ENCODE measurements around the gene CCDC106.

CCDC106 gene

DNA sequence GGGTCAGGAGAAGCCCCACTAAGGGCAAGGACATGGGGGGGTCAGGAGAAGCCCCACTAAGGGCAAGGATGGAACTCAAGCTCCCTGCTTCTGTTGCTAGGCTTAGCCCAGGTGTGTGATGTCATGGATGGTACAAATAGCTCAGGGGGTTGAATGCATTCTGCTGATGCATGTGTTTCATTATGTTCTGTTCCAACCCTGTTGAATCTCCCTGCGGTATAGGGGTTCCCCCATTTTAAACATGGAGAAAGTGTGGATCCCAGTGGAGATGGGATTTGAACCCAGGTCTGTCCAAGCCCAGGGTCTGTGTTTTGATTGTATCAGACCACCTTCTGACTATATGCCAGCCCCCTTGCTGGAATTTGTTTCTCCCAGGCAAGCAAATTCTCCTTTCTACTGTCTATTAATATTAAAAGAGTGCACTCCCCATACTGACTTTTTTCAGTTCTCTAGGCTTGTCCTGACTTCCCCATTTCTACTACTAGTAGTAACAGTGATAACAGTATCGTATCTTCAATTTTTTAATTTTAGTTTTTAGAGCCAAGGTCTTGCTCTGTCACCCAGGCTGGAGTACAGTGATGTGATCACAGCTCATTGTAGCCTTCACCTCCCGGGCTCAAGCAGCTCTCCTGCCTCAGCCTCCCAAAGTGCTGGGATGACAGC lies 35.9 kb upstream of the CCDC106 start:
- H3K79me2 ChIP-seq (ENCODE audit: insufficient read depth, low read length) = no peaks in the 10 kb centered on the region
- no peak for TF ChIP-seq EZH2 (IDR thresholded peaks at IDR 0.05; ENCODE audit: borderline replicate concordance, low read length)
- TF ChIP-seq, protein P1, sequence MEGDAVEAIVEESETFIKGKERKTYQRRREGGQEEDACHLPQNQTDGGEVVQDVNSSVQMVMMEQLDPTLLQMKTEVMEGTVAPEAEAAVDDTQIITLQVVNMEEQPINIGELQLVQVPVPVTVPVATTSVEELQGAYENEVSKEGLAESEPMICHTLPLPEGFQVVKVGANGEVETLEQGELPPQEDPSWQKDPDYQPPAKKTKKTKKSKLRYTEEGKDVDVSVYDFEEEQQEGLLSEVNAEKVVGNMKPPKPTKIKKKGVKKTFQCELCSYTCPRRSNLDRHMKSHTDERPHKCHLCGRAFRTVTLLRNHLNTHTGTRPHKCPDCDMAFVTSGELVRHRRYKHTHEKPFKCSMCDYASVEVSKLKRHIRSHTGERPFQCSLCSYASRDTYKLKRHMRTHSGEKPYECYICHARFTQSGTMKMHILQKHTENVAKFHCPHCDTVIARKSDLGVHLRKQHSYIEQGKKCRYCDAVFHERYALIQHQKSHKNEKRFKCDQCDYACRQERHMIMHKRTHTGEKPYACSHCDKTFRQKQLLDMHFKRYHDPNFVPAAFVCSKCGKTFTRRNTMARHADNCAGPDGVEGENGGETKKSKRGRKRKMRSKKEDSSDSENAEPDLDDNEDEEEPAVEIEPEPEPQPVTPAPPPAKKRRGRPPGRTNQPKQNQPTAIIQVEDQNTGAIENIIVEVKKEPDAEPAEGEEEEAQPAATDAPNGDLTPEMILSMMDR (IDR thresholded peaks at IDR 0.05; ENCODE audit: low read length) = no peak
- no peak overlapping the region for H3K4me2 ChIP-seq (ENCODE audit: low read length)

DNA sequence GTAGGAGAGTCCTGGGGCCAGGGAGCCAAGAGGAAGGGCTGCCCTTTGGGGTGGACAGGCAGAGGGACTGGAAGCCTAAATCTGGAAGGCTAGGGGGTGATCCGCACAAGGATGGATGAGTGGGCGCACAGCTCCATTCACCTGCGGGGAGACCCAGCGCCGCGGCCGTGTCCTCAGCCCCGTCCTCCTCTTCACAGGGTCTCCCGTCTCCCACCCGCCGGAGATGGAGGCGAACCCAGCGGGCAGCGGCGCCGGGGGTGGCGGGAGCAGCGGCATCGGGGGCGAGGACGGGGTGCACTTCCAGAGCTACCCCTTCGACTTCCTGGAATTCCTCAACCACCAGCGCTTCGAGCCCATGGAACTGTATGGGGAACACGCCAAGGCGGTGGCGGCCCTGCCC lies 34.6 kb upstream of the CCDC106 start:
- no peak overlapping the region for H3K27ac ChIP-seq (ENCODE audit: low read depth, low read length, poor library complexity, severe bottlenecking)
- H2AFZ ChIP-seq (ENCODE audit: low read length) = no peak overlapping the region
- no peak overlapping the region for H3K9ac ChIP-seq (ENCODE audit: low read length)
- H3K9me3 ChIP-seq (ENCODE audit: low read length) = no peaks in the 10 kb centered on the region
- no peaks in the 10 kb centered on the region for H3K27me3 ChIP-seq (ENCODE audit: insufficient read depth, low read length)
- no peak overlapping the region for H3K4me3 ChIP-seq (ENCODE audit: low read depth, low read length, poor library complexity, severe bottlenecking)
- no peaks in the 10 kb centered on the region for H3F3A ChIP-seq (ENCODE audit: insufficient read depth, low read length)
- H3K4me2 ChIP-seq (ENCODE audit: low read length) = no peak overlapping the region
- no peaks in the 10 kb centered on the region for H3K79me2 ChIP-seq (ENCODE audit: insufficient read depth, low read length)
- TF ChIP-seq, protein P1 (IDR thresholded peaks at IDR 0.05; ENCODE audit: low read length) = no peak
- no peak for TF ChIP-seq EZH2 (IDR thresholded peaks at IDR 0.05; ENCODE audit: borderline replicate concordance, low read length)
- no peaks in the 10 kb centered on the region for H3K4me1 ChIP-seq (ENCODE audit: insufficient read depth, low read length, severe bottlenecking)
- peaks cover 39% of the 10 kb centered on the region for H3K36me3 ChIP-seq (ENCODE audit: insufficient read depth, low read length)
- H3K9me2 ChIP-seq (ENCODE audit: low read depth, low read length) = no peaks in the 10 kb centered on the region
- H4K20me1 ChIP-seq (ENCODE audit: insufficient read depth, low read length) = no peaks in the 10 kb centered on the region

More for the DNA sequence above, 35.9 kb upstream of the CCDC106 start:
- Histone ChIP-seq H3K9me3 (ENCODE audit: low read length) (no peaks in the 10 kb centered on the region), H3K9me2 (ENCODE audit: low read depth, low read length) (no peaks in the 10 kb centered on the region), H3K4me3 (ENCODE audit: low read depth, low read length, poor library complexity, severe bottlenecking) (no peak overlapping the region), H3K27ac (ENCODE audit: low read depth, low read length, poor library complexity, severe bottlenecking) (peak overlapping the region; percentile 14), H2AFZ (ENCODE audit: low read length) (no peak overlapping the region), H4K20me1 (ENCODE audit: insufficient read depth, low read length) (no peaks in the 10 kb centered on the region), H3K4me1 (ENCODE audit: insufficient read depth, low read length, severe bottlenecking) (no peaks in the 10 kb centered on the region), H3K36me3 (ENCODE audit: insufficient read depth, low read length) (peaks cover 34% of the 10 kb centered on the region), H3F3A (ENCODE audit: insufficient read depth, low read length) (no peaks in the 10 kb centered on the region), H3K27me3 (ENCODE audit: insufficient read depth, low read length) (no peaks in the 10 kb centered on the region), H3K9ac (ENCODE audit: low read length) (no peak overlapping the region)

DNA sequence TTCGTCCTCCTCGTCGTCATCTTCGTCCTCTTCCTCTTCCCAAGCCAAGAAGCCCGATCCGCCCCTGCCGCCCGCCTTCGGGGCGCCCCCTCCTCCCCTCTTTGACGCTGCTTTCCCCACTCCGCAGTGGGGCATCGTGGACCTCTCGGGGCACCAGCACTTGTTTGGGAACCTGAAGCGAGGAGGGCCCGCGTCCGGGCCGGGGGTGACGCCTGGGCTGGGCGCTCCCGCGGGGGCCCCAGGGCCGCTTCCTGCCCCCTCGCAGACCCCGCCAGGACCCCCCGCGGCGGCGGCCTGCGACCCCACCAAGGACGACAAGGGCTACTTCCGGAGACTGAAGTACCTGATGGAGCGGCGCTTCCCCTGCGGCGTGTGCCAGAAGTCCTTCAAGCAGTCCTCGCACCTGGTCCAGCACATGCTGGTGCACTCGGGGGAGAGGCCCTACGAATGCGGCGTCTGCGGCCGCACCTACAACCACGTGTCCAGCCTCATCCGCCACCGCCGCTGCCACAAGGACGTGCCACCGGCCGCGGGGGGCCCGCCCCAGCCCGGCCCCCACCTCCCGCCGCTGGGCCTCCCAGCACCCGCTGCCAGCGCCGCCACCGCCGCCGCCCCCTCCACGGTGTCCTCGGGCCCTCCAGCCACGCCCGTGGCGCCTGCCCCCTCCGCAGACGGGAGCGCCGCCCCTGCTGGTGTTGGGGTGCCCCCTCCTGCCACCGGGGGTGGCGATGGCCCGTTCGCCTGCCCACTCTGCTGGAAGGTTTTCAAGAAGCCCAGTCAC lies 33.9 kb upstream of the CCDC106 start:
- H2AFZ ChIP-seq (ENCODE audit: low read length) = no peak overlapping the region
- no peaks in the 10 kb centered on the region for H3K4me1 ChIP-seq (ENCODE audit: insufficient read depth, low read length, severe bottlenecking)
- no peaks in the 10 kb centered on the region for H3K9me3 ChIP-seq (ENCODE audit: low read length)
- no peak overlapping the region for H3K27ac ChIP-seq (ENCODE audit: low read depth, low read length, poor library complexity, severe bottlenecking)
- no peaks in the 10 kb centered on the region for H3K79me2 ChIP-seq (ENCODE audit: insufficient read depth, low read length)
- no peaks in the 10 kb centered on the region for H3K9me2 ChIP-seq (ENCODE audit: low read depth, low read length)
- no peaks in the 10 kb centered on the region for H4K20me1 ChIP-seq (ENCODE audit: insufficient read depth, low read length)
- TF ChIP-seq, protein P1 (IDR thresholded peaks at IDR 0.05; ENCODE audit: low read length) = no peak
- TF ChIP-seq EZH2 (IDR thresholded peaks at IDR 0.05; ENCODE audit: borderline replicate concordance, low read length) = no peak
- H3K4me2 ChIP-seq (ENCODE audit: low read length) = no peak overlapping the region
- no peak overlapping the region for H3K4me3 ChIP-seq (ENCODE audit: low read depth, low read length, poor library complexity, severe bottlenecking)
- H3F3A ChIP-seq (ENCODE audit: insufficient read depth, low read length) = no peaks in the 10 kb centered on the region
- H3K9ac ChIP-seq (ENCODE audit: low read length) = no peak overlapping the region
- peaks cover 39% of the 10 kb centered on the region for H3K36me3 ChIP-seq (ENCODE audit: insufficient read depth, low read length)
- H3K27me3 ChIP-seq (ENCODE audit: insufficient read depth, low read length) = no peaks in the 10 kb centered on the region
